Activated CD4-positive, alpha-beta memory T cell treated with anti-CD3 and anti-CD28 coated beads, Interleukin-2, amount 10 ng/mL, durations not matched to agents 7 days and 5 days (primary cell): ENCODE measurements around the gene PLEKHB2. TPM values are rescaled to one million over a fixed set of nuclear protein-coding genes. Genes with fewer than 3 reads are reported as not detected.
A peak's percentile ranks its signal among the peaks of the same experiment; 100 is the strongest.
"Not testable (repeated sequence)": the region's sequence is repeated elsewhere in the genome, so short reads cannot be mapped to it uniquely, and the experiment has no call there.

Source experiments
- CTCF ChIA-PET: fragments of 350-600 bp; sonication (Branson Sonifier 250); formaldehyde crosslinking; loops from one replicate; lab custom pipeline; 2021; ENCODE audit warnings: antibody characterized with exemption, inconsistent platforms; lab: Charles Lee
- POLR2A ChIA-PET: fragments of 350-600 bp; sonication (Branson Sonifier 250); formaldehyde crosslinking; loops from one replicate; lab custom pipeline; 2021; ENCODE audit warnings: antibody characterized with exemption; lab: Charles Lee
- DNase-seq: peaks from one replicate; pipeline ENCODE4 v3.0.0-alpha.2; 2020
- H3K27ac Mint-ChIP-seq: one replicate; pipeline ENCODE4 v1.8.0; 2021; ENCODE audit warnings: mild to moderate bottlenecking, mixed read lengths
- H3K27me3 Mint-ChIP-seq: one replicate; pipeline ENCODE4 v1.8.0; 2021; ENCODE audit warnings: mixed read lengths
- H3K36me3 Mint-ChIP-seq: one replicate; pipeline ENCODE4 v1.8.0; 2021; ENCODE audit warnings: low read depth, mixed read lengths
- H3K4me1 Mint-ChIP-seq: one replicate; pipeline ENCODE4 v1.8.0; 2021; ENCODE audit warnings: mixed read lengths
- H3K4me3 Mint-ChIP-seq: one replicate; pipeline ENCODE4 v1.8.0; 2021; ENCODE audit warnings: mild to moderate bottlenecking, mixed read lengths
- H3K9me3 Mint-ChIP-seq: one replicate; pipeline ENCODE4 v1.8.0; 2021; ENCODE audit warnings: mixed read lengths
- total RNA-seq, 2 experiments: library from RNA; stranded (reverse); gene quantifications; one replicate each; pipeline ENCODE4 v1.2.3, GENCODE V29; 2021

Gene PLEKHB2, protein sequence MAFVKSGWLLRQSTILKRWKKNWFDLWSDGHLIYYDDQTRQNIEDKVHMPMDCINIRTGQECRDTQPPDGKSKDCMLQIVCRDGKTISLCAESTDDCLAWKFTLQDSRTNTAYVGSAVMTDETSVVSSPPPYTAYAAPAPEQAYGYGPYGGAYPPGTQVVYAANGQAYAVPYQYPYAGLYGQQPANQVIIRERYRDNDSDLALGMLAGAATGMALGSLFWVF
- total RNA-seq: 10 to 100 TPM; 72.0 to 73.0 TPM

DNA sequence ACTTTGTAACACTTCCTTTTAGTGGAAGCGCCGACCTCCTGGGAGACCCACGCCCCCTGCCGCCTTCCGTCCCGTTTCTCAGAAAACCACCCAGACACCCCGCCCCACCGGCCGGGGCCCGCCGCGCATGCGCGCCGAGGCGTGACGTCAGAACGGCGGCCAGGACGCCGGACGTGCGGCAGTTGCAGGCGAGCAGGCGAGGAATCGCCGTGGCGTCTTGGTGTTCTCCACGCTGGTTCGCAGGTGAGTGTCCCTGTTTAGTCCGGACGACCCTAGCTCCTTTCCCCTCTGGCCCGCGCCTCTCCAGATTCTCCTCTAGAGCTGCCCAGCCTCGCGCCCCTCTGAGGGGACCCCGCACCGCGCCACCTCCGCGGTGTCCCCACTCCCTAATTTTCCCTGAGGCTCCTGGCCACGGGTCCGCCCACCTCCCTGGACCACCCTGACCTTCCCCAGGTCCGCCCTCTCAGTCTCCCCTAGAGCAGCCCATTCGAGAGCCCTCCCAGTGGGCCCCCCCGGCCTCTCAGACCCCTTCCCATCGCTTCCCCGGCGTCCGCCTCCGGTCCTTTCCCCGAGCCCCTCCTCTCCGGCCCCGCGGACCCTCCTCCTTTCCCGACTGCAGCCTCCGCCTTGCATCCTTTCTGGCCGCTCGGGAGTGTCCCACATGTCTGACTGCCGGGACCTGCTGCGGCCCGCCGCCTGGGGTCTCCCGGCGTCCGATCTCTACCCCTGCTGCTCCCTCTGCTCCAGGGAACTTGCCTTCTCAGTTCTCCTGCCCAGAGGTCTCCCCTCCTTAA lies at the start of gene PLEKHB2:
Gene PLEKHB2, plus strand, starts transcription at position 181 of the 794 bp plus-strand sequence. CDS start 15,606 bp downstream, outside the sequence.
- ChIA-PET CTCF (interaction anchor here (1.0 to 3.9 kb wide), 3 partner anchors 11 to 924 kb away, joined by 3 to 24 read pairs (median 7); partner anchors contain the start of genes FAM168B and SMPD4), POLR2A (interaction anchor here (0.6 to 5.7 kb wide), 2 partner anchors 12 to 734 kb away, joined by 3 to 115 read pairs; partner anchors contain the start of gene FAM168B)
- peak within 1 kb of the TSS; percentile 86 for H3K4me3 Mint-ChIP-seq
- peak within 1 kb of the TSS; percentile 93 for H3K27ac Mint-ChIP-seq
- peaks cover 49% of the 10 kb centered on the region for H3K4me1 Mint-ChIP-seq
- peaks cover 19% of the 10 kb centered on the region for H3K36me3 Mint-ChIP-seq
- H3K27me3 Mint-ChIP-seq: no peaks in the 10 kb centered on the region
- H3K9me3 Mint-ChIP-seq: no peaks in the 10 kb centered on the region
- peak; percentile 95 for DNase-seq

DNA sequence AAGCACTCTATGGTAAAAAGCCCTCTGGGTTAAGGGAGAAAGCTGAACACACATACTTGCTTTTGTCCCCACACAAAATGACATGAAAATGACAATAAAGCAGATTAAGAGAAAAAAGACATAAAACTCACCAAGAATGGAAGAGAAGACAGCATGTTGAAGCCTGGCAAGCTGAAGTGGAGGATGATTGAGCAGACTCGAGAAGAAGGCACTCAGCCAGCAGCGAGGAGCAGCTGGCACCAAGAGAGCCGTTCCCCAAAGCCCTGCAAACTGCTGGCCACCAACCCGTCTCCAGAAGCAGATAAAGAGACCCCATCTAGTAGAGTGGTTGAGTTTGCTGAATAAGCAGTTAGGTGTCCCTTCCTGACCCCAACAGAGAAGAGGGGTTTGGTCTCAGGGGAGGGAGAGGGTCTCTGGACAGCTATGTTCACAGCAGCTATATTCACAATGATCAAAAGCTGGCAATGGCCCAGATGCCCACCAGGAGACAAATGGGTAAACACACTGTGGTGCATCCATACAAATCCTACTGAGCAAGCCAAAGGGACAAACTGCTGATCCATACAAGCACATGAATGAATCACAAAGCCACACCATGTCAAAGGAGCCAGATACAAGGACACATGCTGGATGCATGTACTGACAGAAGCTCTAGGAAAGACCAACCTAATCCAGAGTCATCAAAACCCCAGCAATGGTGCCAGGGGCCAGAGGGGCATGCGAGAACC lies 48.8 kb upstream of the PLEKHB2 start:
- ChIA-PET POLR2A (interaction anchor here (1.3 kb wide), 1 partner anchor 14 kb away, joined by 3 read pairs; no protein-coding TSS in a partner anchor), CTCF (no interaction called here)
- H3K4me3 Mint-ChIP-seq: no peak overlapping the region
- H3K27ac Mint-ChIP-seq: no peak overlapping the region
- H3K27me3 Mint-ChIP-seq: no peaks in the 10 kb centered on the region
- DNase-seq: no peak
- H3K4me1 Mint-ChIP-seq: peaks cover 2% of the 10 kb centered on the region
- peaks cover 58% of the 10 kb centered on the region for H3K36me3 Mint-ChIP-seq
- H3K9me3 Mint-ChIP-seq: no peaks in the 10 kb centered on the region

DNA sequence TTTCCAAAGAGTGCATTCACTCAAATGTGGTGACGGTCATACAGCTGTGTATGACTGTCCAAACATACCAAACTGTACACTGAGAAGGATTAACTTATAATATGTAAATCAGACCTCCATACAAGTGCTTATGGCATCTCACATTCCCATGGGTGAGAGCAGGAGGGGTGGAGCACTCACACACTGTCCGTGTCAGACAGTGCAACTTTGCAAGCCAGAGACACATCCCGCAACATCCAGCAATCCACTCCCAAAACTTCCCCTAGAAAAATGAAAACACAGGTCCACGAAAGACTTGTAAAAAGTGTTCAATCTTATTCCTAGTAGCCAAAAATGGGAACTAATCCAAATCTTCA lies 48.2 kb upstream of the PLEKHB2 start:
- Mint-ChIP-seq H3K4me1 (peaks cover 4% of the 10 kb centered on the region), H3K36me3 (peaks cover 55% of the 10 kb centered on the region), H3K4me3 (no peak overlapping the region), H3K9me3 (no peaks in the 10 kb centered on the region), H3K27ac (no peak overlapping the region), H3K27me3 (no peaks in the 10 kb centered on the region)
- no peak for DNase-seq
- ChIA-PET POLR2A (interaction anchor here (1.3 kb wide), 1 partner anchor 15 kb away, joined by 3 read pairs; no protein-coding TSS in a partner anchor), CTCF (no interaction called here)

DNA sequence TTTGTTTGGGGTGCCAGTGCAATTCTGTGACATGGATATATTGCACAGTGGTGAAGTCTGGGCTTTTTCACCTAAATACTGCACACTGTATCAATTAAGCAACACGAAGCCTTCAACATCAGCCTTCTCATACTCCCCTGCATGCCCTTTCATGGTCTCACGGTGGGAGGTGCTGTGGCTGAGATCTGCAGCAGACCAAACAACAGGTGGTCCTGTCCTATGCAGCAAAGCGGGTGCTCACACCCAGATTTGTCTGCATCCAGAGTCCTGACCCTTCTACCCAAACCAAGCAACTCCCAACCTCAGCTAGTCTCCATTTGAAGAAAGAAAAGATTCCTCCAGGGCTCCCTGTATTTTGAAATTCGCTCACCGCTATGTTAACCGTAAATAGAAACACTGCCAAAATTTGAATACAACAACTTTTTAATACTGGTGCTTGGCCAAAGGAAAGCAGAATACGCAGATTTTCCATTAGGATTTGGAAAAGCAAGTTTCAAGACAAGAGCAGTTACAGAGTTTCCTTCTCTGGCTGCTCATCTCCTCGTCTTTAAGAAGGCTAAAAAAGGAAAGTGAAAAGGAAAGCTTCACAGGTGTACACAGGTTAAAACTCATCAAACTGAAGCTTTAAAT lies 46.8 kb upstream of the PLEKHB2 start:
- no peaks in the 10 kb centered on the region for H3K27me3 Mint-ChIP-seq

DNA sequence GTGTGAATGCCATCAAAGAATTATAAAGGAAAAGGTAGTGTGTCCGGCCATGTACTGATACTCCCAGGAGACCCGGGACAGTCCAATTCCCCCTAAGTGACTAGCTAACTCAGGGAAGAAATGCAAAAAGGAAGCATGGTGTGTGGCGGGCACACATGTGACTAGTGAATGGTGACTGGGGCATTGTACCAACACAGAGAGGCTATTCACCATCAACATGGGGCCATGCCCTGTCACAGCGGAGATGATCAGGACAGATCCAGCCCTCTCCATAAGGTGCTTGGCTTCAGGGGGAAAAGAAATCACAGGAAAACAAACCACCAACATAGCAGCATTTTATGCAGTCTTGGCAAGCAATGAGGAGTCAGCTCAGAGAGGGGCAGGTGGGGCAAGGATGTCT lies 46.2 kb upstream of the PLEKHB2 start:
- Mint-ChIP-seq H3K9me3 (no peaks in the 10 kb centered on the region), H3K27ac (no peak overlapping the region), H3K27me3 (no peaks in the 10 kb centered on the region), H3K36me3 (peaks cover 46% of the 10 kb centered on the region), H3K4me3 (no peak overlapping the region), H3K4me1 (peaks cover 8% of the 10 kb centered on the region)
- POLR2A ChIA-PET: interaction anchor here (1.0 kb wide), 1 partner anchor 33 kb away, joined by 3 read pairs; no protein-coding TSS in a partner anchor
- DNase-seq: no peak
- CTCF ChIA-PET: no interaction called here

More for the DNA sequence above, 46.8 kb upstream of the PLEKHB2 start:
- Mint-ChIP-seq H3K27ac (no peak overlapping the region), H3K36me3 (peaks cover 45% of the 10 kb centered on the region), H3K4me1 (peaks cover 8% of the 10 kb centered on the region), H3K4me3 (no peak overlapping the region), H3K9me3 (no peaks in the 10 kb centered on the region)
- no peak for DNase-seq
- ChIA-PET CTCF (no interaction called here), POLR2A (no interaction called here)

DNA sequence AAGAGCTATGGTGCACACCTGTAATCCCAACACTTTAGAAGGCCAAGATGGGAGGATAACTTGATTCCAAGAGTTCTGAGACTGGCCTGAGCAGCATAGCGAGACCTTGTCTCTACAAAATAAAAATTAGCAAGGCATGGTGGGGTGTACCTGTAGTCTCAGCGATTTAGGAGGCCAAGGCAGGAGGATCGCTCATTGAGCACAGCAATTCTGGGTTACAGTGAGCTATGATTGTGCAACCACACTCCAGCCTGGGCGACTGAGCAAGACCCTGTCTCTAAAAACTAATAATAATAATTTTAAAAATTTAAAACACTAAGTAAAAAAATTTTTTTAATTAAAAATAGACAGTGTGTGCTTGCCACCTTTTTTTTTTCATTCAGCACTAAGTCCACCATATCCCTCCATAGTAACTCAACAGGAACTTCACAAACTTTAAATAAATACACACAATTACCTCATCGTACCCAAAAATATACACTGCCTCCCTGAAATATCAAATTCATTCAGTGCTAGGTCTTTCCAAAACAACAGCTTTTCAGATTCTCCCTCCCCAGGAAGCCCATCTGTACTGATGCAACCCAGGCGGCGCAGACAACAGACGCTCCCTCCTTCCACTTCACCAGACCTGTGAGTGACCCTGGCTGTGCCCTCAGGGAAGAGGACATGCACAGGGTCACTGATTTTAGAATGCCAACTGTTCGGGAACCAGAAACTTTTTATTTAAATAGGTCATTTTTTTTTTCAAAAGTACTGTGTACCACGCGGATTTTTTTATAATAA lies 41.4 kb upstream of the PLEKHB2 start:
- CTCF ChIA-PET: no interaction called here
- H3K36me3 Mint-ChIP-seq: peaks cover 43% of the 10 kb centered on the region

DNA sequence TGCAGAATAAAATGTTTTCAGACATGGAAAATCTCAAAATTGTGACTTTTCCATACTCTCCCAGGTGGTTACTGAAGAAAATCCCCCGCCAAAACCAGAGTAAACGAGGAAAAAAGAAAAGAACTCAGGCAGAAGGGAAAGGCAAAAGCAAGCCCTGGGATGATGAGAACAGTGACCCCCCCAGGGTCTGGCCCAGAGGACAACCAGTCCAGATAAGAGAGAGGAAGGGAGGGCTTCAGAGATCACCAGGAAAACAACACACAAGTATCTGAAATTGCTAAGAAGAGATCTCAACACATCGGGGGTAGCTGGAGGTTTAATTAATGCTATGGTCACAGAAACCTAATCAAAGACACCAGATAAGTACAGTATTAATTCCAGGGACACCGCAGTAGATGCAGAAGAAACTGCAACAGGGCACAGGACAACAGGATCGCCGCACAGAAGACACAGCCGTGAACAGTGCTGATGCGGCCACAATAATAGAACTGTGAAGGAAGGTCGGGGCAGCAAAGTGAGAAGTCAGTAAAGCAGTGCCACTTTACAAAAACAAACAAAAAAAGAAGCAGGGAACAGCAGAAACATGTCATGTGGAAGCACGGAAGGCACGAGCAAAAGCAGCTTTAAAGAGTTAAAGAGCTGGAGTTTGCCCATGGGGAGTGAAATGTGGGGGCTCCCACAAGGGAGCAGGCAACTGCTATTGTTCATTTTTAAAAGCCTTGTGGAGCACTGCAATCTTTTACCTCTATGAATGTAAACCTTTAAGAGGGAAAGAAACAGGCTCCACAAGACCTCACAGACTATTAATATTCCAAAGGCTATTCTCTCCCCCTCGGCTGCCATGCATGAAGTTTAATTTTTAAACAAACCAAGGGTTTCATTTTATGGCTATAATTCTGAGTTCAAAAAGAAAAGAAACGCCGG lies 40.3 kb upstream of the PLEKHB2 start:
- DNase-seq: no peak
- H3K4me3 Mint-ChIP-seq: no peak overlapping the region
- H3K27me3 Mint-ChIP-seq: no peaks in the 10 kb centered on the region
- CTCF ChIA-PET: no interaction called here
- H3K9me3 Mint-ChIP-seq: no peaks in the 10 kb centered on the region
- no peak overlapping the region for H3K27ac Mint-ChIP-seq
- peaks cover 48% of the 10 kb centered on the region for H3K36me3 Mint-ChIP-seq
- POLR2A ChIA-PET: no interaction called here
- H3K4me1 Mint-ChIP-seq: peaks cover 9% of the 10 kb centered on the region

More for the DNA sequence above, 41.4 kb upstream of the PLEKHB2 start:
- Mint-ChIP-seq H3K27me3 (no peaks in the 10 kb centered on the region), H3K27ac (no peak overlapping the region), H3K4me1 (peaks cover 9% of the 10 kb centered on the region), H3K4me3 (no peak overlapping the region), H3K9me3 (no peaks in the 10 kb centered on the region)
- POLR2A ChIA-PET: no interaction called here
- DNase-seq: no peak

DNA sequence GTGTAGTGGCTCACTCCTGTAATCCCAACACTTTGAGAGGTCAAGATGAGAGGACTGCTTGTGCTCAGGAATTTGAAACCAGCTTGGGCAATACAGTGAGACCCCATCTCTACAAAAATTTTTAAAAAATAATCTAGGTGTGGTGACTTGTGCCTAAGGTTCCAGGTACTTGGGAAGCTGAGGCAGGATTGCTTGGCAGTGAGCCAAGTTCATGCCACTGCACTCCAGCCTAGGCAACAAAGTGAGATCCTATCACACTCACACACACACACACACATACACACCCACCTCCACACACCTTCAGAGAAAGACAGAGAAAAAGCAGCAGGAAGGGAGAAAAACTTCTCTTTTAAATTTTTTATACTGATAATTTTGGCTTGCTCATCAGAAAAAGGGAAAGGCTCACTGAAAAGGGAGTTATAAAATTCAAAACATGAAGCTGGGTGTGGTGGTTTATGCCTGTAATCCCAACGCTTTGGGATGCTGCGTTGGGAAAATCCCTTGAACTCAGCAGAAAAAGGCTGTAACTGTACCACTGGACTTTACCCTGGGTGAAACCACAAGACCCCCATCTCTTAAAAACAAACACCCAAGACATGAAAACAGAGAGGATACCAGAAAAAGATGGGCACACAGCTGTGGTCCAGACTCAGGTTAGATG lies 37.5 kb upstream of the PLEKHB2 start:
- peaks cover 57% of the 10 kb centered on the region for H3K36me3 Mint-ChIP-seq
- CTCF ChIA-PET: no interaction called here
- H3K9me3 Mint-ChIP-seq: no peaks in the 10 kb centered on the region
- H3K27ac Mint-ChIP-seq: no peak overlapping the region
- H3K27me3 Mint-ChIP-seq: no peaks in the 10 kb centered on the region
- peaks cover 3% of the 10 kb centered on the region for H3K4me1 Mint-ChIP-seq
- POLR2A ChIA-PET: no interaction called here
- DNase-seq: no peak
- H3K4me3 Mint-ChIP-seq: no peak overlapping the region

DNA sequence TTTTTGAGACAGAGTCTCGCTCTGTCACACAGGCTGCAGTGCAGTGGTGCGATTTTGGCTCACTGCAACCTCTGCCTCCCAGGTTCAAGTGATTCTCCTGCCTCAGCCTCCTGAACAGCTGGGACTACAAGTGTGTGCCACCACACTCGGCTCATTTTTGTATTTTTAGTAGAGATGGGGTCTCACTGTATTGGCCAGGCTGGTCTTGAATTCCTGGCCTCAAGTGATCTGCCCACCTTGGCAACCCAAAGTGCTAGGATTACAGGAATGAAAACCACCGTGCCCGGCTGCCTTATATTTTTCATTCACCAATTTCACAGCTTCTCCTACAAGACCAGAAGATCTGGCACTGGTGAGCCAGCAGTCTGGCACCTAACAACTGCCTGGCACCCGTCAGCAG lies 37.0 kb upstream of the PLEKHB2 start:
- POLR2A ChIA-PET, H3K9me3 Mint-ChIP-seq, H3K27me3 Mint-ChIP-seq, H3K27ac Mint-ChIP-seq, H3K4me1 Mint-ChIP-seq, DNase-seq, H3K4me3 Mint-ChIP-seq, CTCF ChIA-PET: not testable (repeated sequence)
- peaks cover 57% of the 10 kb centered on the region for H3K36me3 Mint-ChIP-seq

DNA sequence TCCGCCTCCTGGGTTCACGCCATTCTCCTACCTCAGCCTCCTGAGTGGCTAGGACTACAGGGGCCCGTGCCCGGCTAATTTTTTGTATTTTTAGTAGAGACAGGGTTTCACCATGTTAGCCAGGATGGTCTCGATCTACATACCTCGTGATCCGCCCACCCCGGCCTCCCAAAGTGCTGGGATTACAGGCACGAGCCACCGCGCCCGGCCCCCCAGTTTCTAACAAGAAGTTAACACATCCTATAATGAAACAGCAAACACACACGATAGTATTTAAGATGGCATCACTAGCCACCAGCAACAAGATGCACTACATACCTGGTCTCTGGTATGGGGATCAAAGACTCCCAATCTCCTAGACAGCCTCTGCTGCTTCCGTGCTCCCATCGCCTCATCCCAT lies 29.6 kb upstream of the PLEKHB2 start:
- H3K4me3 Mint-ChIP-seq, CTCF ChIA-PET, H3K9me3 Mint-ChIP-seq, POLR2A ChIA-PET, H3K27me3 Mint-ChIP-seq, DNase-seq, H3K27ac Mint-ChIP-seq: not testable (repeated sequence)
- H3K4me1 Mint-ChIP-seq: peaks cover 21% of the 10 kb centered on the region
- peaks cover 72% of the 10 kb centered on the region for H3K36me3 Mint-ChIP-seq

DNA sequence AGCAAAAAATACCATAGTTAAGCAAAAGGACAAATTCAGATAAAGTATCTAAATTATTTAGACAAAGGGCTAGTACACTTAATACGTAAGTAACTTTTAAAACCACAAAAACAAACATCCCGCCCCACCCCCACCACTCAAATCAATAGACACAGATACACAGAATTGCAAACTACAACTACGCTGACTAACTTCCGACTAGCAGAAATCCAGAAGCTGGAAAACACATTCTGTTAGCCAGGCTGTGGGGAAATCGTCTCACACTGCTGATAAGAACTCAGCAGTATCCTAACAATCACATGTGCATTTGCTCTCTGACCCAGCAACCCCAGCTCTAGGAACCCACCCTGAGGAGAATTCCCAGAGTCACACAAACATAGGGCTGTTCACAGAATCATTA lies 28.4 kb upstream of the PLEKHB2 start:
- H3K27me3 Mint-ChIP-seq: no peaks in the 10 kb centered on the region
- ChIA-PET POLR2A (no interaction called here), CTCF (interaction anchor here (0.7 kb wide), 1 partner anchor 280 kb away, joined by 3 read pairs; no protein-coding TSS in a partner anchor)
- H3K4me1 Mint-ChIP-seq: peaks cover 24% of the 10 kb centered on the region
- no peaks in the 10 kb centered on the region for H3K9me3 Mint-ChIP-seq
- peaks cover 69% of the 10 kb centered on the region for H3K36me3 Mint-ChIP-seq
- H3K27ac Mint-ChIP-seq: no peak overlapping the region
- no peak overlapping the region for H3K4me3 Mint-ChIP-seq
- DNase-seq: no peak
